Dermis blood vessel endothelial cell (primary cell): Measurements from ENCODE around the gene VN1R5. TPM values are rescaled to one million over a fixed set of nuclear protein-coding genes. Genes with fewer than 3 reads are reported as not detected.
"Not testable (repeated sequence)": the region's sequence is repeated elsewhere in the genome, so short reads cannot be mapped to it uniquely, and the experiment has no call there.

Experiments used
- DNase-seq: peaks from one replicate; pipeline ENCODE4 v3.0.0; 2010
- total RNA-seq: library from RNA; depleted of rRNA; stranded (reverse); fragments of >200 nt; gene quantifications from 2 replicates; pipeline ENCODE4 v1.2.3, GENCODE V29; 2014

VN1R5 gene
- total RNA-seq, 1 donor from 2014 or later, result not detected

DNA sequence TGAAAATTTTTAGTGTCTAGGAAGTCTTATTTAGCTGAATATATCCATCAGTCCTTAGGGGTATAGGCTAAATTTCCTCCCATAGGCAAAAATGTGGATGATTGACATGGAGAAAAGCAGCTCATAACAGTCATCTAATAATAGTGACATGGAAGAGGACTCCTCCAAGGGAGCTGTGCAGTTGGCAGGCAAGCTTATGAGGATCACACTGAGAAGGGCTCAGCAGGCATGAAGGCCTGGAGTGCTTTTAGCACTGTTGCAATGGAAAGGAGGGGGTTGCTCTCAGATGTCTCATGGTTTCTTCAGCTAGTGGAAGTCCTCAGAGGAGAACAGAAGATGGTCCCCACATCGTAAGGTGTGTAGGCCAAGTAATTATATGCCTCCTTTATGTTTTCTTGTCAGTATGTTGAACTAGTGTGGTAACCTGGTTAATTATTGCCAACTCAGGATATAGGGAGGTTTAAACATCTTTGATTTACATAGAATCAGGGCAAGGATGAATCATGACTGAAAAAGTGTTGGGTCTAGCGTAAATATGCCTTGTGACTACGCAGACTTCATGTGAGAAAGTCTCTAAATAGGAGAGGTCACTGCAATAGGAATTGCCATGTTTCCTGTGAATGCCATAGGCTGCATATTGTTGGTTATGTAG, 18.9 kb downstream of the VN1R5 start:
- DNase-seq, result no peak

DNA sequence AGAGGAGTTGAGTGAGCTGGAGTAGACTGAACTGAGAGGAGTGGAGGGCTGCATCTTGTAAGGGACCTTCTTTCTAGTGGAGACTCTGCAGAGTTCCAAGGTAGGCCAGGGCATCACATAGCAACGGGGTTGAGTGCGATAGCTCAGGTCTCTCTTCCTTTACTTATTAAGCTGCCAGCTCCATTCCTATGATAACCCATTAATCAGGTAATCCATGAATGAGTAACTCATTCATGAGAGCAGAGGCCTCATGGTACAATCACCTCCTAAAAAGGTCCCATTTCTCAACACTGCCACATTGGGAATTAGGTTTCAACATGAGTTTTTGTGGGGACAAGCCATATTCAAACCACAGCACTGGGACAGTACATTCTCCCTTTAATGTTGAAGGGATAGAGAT, 21.3 kb downstream of the VN1R5 start:
- DNase-seq, result no peak

DNA sequence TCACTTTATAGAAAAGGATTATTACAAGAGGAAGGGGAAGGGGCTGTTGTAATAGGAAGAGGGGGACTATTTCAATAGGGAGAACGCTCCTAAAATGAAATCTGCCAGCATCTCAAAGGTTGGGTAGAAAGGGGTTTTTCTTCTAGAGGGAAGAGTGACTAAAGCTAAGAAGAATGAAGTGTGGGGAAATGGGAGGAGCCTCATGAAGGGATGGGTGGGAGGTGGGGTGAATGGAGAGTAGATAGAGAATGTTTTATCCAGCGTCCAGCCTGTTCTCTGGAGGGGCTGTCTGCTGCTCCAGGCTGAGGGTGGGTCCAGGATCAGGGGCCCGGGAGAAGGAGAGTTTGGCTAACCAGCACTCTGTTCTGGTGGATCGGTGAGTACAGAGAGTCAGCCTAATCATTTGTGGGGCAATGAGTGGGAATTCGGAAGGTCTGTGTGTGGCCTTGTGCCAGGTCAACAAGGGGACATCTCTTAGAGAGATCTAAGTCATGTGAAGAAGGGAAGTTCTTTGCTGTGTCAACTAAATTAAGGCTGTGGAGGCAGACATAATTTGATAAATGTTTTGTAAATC, 25.2 kb downstream of the VN1R5 start:
- no peak for DNase-seq

DNA sequence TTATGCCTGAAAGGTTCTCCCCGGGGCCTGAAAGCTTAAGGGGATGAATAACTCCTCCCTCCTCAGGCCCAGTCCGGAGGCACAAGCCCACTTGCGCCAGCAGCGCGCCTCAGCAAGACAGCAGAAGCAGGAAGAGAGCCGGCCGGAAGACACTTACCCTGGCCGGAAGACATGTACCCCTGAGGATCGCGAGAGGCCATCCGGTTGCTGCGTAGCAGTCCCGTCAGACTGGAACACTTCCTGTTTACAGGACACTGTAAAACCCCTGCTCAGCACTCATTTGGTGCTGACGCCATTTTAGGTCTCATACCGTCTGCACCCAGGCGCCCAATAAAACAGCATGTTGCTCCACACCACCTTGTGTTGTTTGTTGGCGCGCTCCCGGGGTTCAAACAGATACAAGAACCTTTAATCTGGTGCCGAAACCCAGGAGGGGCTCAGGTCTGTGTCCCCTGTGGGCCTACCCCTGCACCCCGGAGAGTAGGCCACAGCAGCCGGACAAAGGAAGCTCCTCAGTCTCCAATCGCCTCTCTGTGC, 30.3 kb downstream of the VN1R5 start:
- no peak for DNase-seq

DNA sequence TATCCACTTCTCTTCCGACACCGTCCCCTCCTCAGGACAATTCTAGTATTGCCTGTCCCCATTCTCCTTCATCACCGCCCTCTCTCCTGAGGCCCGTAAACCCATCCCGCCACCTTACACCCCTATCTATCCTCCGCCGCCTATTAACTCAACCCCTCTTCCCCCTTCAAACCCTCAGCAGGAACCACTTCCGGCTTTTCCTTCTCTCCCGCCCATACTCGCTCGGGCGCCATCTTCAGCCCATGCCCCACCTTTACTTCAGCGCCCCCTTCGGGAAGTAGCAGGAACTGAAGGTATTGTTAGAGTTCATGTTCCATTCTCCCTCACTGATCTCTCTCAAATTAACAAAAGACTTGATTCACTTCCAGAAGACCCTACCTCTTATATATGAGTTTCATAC, 31.6 kb downstream of the VN1R5 start:
- no peak for DNase-seq

DNA sequence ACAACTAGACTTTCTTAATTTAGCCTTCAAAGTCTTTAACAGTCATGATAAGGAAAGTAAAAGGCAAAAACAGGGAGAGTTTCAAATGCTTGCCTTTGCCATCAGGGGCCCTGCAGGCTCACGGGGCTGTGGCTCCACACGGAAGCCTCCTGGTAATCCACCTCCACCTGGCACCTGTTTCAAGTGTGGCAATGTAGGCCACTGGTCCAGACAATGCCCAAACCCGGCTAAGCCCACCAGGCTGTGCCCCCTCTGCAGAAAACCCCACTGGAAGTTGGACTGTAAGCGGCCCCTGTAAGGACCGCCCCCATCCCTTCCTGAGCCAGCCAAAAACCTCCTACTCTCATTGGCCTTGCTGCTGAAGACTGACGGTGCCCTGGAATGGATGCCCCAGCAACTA, 32.5 kb downstream of the VN1R5 start:
- DNase-seq, result no peak

DNA sequence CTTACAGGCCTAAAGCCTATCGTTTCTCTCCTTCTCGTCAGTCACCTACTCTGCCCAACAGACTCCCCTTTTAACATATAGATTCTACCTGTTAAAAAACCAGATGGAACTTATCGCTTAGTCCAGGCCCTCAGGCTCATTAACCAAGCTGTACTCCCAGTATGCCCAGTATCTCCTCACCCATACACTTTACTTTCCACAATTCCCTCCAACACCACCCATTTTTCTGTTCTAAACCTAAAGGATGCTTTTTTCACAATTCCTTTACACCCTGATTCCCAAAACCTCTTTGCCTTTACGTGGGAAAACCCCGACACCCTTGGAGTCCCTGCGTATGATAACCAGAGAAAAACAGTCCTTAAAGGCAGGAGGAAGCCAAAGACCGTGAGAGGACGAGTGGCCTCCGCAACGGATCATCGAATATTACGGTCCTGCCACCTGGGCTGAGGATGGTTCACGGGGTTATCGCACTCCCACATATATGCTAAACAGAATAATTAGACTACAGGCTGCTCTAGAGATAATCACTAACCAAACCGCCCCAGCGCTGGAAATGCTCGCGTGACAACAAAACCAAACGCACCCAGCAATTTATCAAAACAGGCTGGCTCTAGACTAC, 33.5 kb downstream of the VN1R5 start:
- DNase-seq, result not testable (repeated sequence)

DNA sequence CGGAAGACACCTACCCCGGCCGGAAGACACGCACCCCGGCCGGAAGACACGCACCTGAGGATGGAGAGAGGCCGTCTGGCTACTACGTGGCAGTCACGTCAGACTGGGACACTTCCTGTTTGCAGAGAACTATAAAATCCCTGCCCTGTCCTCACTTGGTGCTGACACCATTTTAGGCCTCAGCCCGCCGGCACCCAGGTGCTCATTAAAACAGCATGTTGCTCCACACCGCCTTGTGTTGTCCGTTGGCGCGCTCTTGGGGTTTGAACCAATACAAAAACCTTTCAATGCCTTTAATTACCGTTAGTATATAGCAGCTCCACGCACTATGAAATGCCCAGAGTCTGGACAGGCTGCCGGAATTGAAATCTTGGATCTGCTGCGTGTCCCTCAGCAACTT, 34.7 kb downstream of the VN1R5 start:
- DNase-seq, result no peak

DNA sequence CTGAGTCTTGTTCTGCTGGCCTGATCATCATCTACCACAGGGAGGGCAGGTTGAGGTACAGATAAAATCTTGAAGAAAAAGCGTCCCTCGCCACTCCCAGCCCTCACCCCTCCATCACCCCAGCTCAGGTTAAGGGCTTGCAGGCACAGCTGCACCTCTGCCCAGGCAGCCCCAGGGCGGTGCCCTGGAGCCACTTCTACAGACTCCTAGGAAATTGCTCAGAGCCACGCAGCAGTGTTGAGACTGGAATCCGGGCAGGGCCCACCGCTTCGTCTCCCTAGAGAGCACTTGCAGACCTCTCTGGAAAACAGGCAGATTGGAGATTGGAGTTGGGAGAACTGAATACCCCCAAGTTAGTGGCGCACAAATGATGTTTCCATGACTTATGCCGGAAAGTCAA, 35.3 kb downstream of the VN1R5 start:
- no peak for DNase-seq

DNA sequence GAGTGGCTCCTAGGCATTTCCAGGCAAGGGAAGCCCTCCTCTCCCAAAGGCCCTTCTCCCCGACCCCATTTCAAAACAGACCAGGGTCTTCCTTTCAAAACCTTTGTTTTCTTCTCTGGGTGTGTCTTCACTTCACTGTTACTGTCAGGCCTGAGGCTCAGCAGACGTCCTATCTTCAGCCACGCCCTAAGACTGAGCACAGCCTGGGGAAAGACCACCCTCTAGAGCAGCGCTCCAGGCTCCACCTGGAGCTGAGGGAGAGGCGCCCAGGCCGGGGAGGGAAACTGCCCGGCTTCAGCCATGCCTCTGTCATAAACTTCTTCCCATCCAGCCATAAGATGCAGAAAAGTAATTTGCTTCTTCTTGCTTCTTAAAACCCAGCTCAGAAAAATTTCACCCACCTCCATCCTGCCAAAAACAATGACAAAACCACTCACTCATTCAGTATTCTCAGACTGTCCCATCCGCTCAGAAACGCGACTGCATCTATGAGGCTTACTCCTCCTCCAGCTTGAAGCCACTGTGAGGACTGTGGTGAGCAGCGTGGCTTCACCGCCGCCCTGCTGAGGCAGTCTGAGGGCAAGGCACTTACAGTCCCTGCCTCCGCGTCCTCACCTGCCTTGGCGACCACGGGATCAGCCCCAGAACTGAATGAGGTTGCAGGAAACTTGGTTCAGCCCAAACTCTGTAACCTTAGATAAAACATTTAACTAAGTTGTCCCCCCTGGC, 36.1 kb downstream of the VN1R5 start:
- no peak for DNase-seq

DNA sequence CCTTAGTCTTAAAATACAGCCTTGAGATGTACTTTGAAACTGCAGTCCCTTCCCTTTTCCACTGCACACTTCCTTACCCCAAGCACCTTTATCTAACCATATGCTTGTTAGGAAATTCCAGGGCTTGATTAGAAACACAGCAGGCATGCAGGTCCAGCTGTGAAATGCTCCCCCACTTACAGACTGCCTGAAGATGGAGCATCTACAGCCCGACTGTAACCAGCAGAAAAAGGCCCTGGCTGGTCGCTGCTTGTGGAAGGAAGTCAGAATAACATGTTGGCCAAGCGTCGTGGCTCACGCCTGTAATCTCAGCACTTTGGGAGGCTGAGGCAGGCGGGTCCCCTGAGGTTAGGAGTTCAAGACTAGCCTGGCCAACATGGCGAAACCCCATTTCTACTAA, 37.2 kb downstream of the VN1R5 start:
- no peak for DNase-seq

DNA sequence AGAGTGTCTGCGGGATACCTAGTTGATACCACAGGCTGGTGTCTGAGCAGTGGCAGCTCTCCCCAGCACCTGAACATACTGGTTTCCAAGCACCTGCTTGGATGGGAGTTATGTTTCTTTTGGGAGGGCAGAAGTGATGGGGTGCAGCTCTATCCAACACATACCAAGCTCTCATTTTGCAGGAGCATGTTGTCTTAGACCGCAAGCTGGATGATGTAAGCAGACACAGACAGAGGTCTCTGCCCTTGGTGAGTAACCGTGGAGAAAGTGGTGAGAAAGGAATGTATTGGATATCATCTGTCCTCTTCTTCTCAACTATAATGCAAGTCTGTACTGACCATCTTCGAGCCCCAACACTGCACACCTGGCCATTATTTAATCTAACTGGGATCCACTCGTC, 38.4 kb downstream of the VN1R5 start:
- no peak for DNase-seq

DNA sequence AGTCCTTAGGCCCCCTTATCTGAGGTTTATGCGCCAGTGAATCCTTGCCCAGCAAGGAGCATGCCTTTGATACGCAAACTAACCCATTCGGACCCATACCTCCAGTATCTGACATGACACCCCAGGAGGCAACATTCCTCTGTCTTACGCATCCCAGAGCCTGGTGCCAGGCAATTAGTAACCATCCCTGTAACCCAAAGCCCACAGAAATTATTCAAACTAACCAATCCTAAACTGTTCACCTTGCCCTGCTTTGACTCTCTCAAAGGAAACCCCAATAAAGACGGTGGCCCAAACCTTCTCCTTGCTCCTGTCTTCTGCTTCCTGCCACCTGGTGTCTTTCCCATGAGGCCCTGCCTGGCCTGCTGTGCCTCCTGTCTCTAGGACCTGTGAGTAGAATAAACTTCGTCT, 39.4 kb downstream of the VN1R5 start:
- no peak for DNase-seq

DNA sequence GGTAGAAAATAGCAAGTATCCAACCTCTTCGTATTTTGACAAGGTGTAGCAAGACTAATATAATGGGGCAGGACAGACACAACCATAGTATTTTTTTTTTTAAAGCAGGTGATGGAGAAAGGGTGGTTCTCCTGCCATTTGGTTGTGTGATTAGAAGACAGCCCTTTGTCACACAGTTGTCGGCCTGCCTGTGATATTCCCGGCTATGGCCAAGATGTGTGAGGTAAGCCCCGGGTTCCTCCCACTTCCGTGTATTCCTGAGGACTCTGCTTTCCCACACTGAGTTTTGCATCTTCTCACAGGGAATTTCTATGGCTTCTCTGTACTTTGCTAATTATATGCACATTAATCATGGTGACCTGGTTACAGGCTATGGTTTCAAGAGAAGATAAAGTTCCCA, 39.9 kb downstream of the VN1R5 start:
- no peak for DNase-seq

DNA sequence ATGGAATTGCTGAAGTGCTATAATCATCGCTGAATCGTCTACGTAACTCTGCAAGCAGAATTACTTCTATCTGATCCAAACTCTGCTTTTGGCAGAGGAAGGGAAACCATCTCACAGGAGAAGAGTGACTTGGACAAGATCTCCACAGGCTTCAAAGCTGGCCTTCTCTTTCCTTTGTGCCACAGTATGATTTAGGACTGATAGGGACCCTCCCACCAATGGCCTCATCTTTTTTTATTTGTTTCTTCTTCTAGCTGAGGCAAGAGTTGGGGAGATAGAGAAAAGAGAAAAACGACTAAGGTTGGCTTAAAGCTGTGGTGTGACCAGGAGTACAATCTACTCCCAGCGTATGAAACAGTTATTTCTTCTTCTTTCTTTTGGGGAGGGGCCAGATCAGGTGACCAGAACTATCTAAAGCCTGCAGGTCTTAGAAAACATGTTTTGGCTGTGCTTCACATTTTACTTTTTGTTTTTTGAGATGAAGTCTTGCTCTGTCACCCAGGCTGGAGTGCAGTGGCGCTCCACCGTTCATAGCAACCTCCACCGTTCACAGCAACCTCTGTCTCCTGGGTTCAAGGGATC, 40.8 kb downstream of the VN1R5 start:
- DNase-seq, result no peak

DNA sequence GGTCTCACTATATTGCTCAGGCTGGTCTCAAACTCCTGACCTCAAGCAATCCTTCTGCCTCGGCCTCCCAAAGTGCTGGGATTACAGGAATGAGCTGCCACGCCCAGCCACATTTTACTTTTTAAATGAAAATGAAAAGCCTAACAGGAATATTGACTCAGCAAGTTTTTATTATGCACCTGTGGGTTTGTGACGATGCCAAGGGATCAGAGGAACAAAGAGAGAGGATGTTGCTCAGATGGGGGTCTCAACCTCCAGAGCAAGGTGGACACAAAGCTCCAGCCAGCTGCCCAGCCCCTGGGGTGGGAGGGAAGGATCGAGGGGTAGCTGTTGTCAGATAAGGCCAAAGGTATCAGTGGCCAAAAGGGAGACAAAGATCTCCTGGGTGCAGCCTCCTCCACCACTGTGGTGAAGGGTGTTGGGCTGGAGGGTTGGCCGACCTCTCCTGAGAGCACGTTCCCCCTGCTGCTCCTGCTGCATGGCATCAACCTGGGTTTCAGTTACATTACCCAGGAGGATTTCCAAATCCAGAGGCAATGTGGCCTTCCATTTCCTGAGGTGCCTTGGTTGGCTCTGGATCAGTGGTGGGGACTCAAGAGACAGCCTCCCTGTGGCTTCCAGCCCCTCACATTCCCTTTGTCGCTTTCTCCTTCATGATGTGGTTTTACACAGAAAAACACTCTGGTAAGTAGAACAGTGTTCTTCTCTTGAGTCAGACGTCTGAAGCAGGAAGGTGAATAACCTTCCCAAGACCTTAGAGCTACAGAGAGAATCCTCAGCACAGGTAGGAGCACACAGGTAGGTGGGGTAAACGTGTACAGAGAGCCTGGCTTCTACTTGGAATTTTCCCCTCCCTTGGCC, 41.6 kb downstream of the VN1R5 start:
- DNase-seq, result no peak

DNA sequence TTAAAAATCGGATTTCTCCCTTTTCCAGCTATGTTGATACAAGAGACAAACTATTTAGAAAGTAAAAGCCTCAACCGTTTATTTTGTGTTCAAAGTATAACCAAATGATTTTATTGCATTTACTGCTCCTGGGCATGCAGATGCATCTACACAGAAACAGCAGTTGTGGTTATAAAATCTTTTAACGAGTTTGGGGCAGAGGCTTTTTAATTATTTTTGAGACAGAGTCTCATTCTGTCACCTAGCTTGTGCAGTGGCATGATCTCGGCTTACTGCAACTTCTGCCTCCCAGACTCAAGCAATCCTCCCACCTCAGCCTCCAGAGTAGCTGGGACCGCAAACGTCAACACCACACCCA, 42.2 kb downstream of the VN1R5 start:
- DNase-seq, result no peak

DNA sequence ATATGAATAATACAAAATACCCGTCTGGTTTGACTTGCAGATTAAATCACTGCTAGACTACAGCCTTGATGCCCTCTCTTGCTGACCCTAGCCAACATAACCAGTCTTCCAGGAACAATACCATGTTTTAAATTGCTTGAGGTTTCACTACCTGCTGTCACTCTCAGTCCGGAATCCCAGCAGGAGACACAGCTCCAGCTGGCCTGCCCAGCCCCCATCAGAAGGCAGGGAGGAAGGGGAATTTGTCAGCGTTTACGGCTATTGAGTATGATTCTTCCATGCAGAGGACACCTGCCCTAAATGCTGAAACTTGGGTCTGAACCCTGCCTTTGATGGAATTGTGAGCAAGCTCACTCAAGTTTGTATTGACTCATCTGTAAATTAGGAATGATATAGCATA, 42.8 kb downstream of the VN1R5 start:
- no peak for DNase-seq

DNA sequence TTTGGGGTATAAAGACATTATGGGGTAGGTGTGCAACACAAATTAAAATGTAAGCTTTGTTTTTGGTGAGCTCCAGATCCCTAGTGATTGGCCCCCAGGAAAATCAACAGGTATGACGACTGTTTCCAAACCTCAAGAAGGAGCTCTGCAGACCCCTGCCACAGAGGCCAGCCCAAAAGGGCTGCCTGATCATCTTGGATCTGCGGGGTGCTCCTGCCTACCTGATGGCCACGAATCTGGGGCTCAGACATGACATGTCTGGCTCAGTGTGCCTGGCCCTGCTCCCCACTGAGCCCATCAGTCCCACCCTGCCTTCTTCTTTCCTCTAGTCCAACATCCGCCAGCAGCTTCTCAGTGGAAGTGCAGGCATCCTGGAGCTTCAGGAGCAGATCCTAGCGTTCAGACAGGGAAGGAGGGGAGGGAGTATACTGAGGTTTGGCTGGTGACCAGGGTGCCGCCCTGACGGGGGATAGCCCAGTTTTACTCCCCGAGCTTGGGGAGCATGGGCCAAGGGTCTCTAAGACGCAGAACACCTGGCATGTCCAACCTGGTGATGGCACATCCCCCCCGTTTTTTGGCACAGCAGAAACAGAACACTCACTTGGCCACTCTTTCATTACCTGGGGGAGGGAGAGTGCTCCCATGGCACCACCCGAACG, 44.0 kb downstream of the VN1R5 start:
- DNase-seq, result no peak

DNA sequence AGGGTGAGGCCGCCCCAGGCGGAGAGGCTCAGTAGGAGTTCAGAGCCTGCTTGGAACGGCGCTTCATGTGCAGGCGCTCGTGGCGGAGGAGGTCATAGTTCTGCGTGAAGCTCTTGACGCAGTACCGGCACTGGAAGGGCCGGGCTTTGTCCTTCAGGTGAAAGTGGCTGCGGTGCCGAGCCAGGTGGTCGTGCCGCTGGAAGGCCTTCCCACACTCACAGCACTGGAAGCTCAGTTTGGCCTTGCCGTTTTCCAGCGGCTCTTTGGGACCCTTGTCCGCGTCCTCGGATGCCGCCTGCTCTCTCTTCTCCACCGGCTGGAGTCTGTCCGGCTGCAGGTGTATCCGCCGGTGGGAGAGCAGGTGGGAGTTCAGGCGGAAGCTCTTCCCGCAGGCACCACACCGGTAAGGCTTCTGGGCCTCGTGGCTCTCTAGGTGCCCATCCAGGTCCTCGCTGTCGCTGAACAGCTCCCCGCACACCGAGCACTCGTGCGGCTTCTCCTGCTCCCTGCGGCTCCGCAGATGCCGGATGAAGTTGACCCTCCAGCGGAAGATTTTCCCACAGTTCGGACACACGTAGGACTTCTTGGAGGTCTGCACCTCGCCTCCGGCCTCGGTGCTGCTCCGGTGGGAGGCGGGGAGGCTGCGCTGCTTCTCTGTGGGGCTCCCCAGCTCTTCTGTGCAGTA, 44.8 kb downstream of the VN1R5 start:
- no peak for DNase-seq

DNA sequence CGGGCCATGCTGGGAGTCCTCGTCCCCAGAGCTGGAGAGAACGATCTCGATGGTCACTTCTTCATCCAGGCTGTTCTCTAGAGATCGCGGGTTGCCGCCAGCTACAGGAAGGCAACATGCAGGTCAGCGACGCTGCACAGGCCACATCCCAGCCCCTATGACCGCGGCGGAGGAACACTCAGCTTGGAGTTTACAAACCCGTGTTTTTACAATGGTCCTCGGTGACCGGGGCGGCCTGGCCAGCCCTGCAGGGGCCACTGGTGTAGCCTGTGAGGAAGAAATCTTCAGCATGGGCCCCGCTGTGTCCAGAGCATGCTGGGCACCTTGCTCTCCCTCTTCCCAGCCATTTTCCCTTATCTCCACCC, 45.3 kb downstream of the VN1R5 start:
- DNase-seq, result no peak
